OCI-M2 (cell line): ENCODE measurements around the gene FIP1L1.
"Not testable (repeated sequence)": the region's sequence is repeated elsewhere in the genome, so short reads cannot be mapped to it uniquely, and the experiment has no call there.

Experiments used
- DNase-seq: peaks from one replicate; lab custom pipeline; 2025; ENCODE audit not compliant: unreplicated experiment; lab: John Stamatoyannopoulos, UW

Gene FIP1L1

GRCh38 chr4:53376900-53377299 lies 541 bp upstream of the FIP1L1 start:
- no peak for DNase-seq

GRCh38 chr4:53378171-53378482 lies 686 bp downstream of the FIP1L1 start:
- DNase-seq: no peak

GRCh38 chr4:53380221-53380620 lies 2.8 kb downstream of the FIP1L1 start:
- DNase-seq: no peak

- DNase-seq: not testable (repeated sequence)
Observed at GRCh38 chr4:53409479-53409878, 32.0 kb downstream of the FIP1L1 start.

GRCh38 chr4:53419208-53419607 lies 41.8 kb downstream of the FIP1L1 start:
- DNase-seq: no peak

GRCh38 chr4:53421791-53422190 lies 44.4 kb downstream of the FIP1L1 start:
- no peak for DNase-seq

GRCh38 chr4:53422367-53422766 lies 44.9 kb downstream of the FIP1L1 start:
- DNase-seq: no peak

GRCh38 chr4:53424280-53424679 lies 46.8 kb downstream of the FIP1L1 start:
- DNase-seq: no peak

- DNase-seq: no peak
Observed at GRCh38 chr4:53427366-53427765, 49.9 kb downstream of the FIP1L1 start.

- DNase-seq: no peak
Observed at GRCh38 chr4:53431052-53431451, 53.6 kb downstream of the FIP1L1 start.

GRCh38 chr4:53432528-53433424 lies 55.3 kb downstream of the FIP1L1 start:
- DNase-seq: no peak

GRCh38 chr4:53436251-53436650 lies 58.8 kb downstream of the FIP1L1 start:
- DNase-seq: no peak

- no peak for DNase-seq
Observed at GRCh38 chr4:53441564-53441963, 64.1 kb downstream of the FIP1L1 start.

GRCh38 chr4:53444954-53445353 lies 67.5 kb downstream of the FIP1L1 start:
- DNase-seq: no peak

GRCh38 chr4:53450773-53451172 lies 73.3 kb downstream of the FIP1L1 start:
- no peak for DNase-seq

GRCh38 chr4:53453385-53453784 lies 75.9 kb downstream of the FIP1L1 start:
- no peak for DNase-seq

GRCh38 chr4:53455766-53456165 lies 78.3 kb downstream of the FIP1L1 start:
- DNase-seq: no peak

- no peak for DNase-seq
Observed at GRCh38 chr4:53456178-53456577, 78.7 kb downstream of the FIP1L1 start.

GRCh38 chr4:53459548-53459947 lies 82.1 kb downstream of the FIP1L1 start:
- no peak for DNase-seq

- no peak for DNase-seq
Observed at GRCh38 chr4:53461244-53461643, 83.8 kb downstream of the FIP1L1 start.

GRCh38 chr4:53463340-53463739 lies 85.9 kb downstream of the FIP1L1 start:
- DNase-seq: no peak

- no peak for DNase-seq
Observed at GRCh38 chr4:53465281-53465680, 87.8 kb downstream of the FIP1L1 start.

- no peak for DNase-seq
Observed at GRCh38 chr4:53465891-53466290, 88.5 kb downstream of the FIP1L1 start.
